H1 (cell line): ENCODE results near the gene SLC25A36. TPM values are rescaled to one million over a fixed set of nuclear protein-coding genes. Genes with fewer than 3 reads are reported as not detected.

Experiments
- CEBPB ChIP-seq: IDR thresholded peaks from 2 replicates; pipeline ENCODE4 v1.6.1; 2012; ENCODE audit warnings: low read depth, low read length
- TBP ChIP-seq: IDR thresholded peaks from 2 replicates; pipeline ENCODE4 v1.6.1; 2011; ENCODE audit warnings: low read depth, low read length, improper control_type of control experiment
- TCF12 ChIP-seq: IDR thresholded peaks from 2 replicates; pipeline ENCODE4 v1.6.1; 2011; ENCODE audit warnings: low read depth, mild to moderate bottlenecking, low read length
- polyA plus RNA-seq, 7 experiments: library from polyadenylated mRNA; depleted of rRNA in 3 of 7; stranded (reverse) in 5 of 7; unstranded in 2 of 7; fragments of >200 nt in 5 of 7; fragments of 200-250 nt in 2 of 7; gene quantifications; 1 replicate in 5 of 7; 2 replicates in 1 of 7; 4 replicates in 1 of 7; pipeline versions ENCODE4 v1.2.1 to v1.2.3, GENCODE V29; 2011 to 2013; ENCODE audit warnings: missing spikeins in 2 of 7, mixed read lengths in 2 of 7
- total RNA-seq: library from RNA; stranded (reverse); fragmentation: NEBNext Ultra II Directional; extraction: Animal tissue kit (Norgen Biotek cat#: 25700); gene quantifications from 2 replicates; pipeline ENCODE4 v1.2.1, GENCODE V29; 2021

SLC25A36 gene
- total and polyA plus RNA-seq, 2 of the 8 experiments (the other 6 are each of a cell fraction or from before 2014, with no cell fraction given): 42.9 to 71.8 TPM

- TF ChIP-seq TCF12: no peak
- no peak for TF ChIP-seq CEBPB
- no peak for TF ChIP-seq TBP
Observed at GRCh38 chr3:140899363-140899762, 42.3 kb upstream of the SLC25A36 start (continued).
